ENCODE measurements around the gene ANP32E. TPM values are rescaled to one million over a fixed set of nuclear protein-coding genes. Genes with fewer than 3 reads are reported as not detected.
"Not testable (repeated sequence)": the region's sequence is repeated elsewhere in the genome, so short reads cannot be mapped to it uniquely, and the experiment has no call there.

The ANP32E gene
- total RNA-seq, 1 donor from 2014 or later = 12.9 TPM

- not testable (repeated sequence) for DNase-seq (ENCODE audit: low spot score); ATAC-seq
Measured at GRCh38 chr1:150215855-150216254, 20.1 kb downstream of the ANP32E start.

GRCh38 chr1:150214099-150214756 is 21.7 kb downstream of the ANP32E start:
- ATAC-seq; DNase-seq (ENCODE audit: low spot score): not testable (repeated sequence)

- peak; percentile 96 for DNase-seq (ENCODE audit: low spot score)
- peak; percentile 98 for ATAC-seq
Measured at GRCh38 chr1:150213170-150214098, 22.5 kb downstream of the ANP32E start.

GRCh38 chr1:150212070-150212469 is 23.8 kb downstream of the ANP32E start:
- ATAC-seq (no peak), DNase-seq (ENCODE audit: low spot score) (no peak)

- no peak for ATAC-seq
- no peak for DNase-seq (ENCODE audit: low spot score)
Measured at GRCh38 chr1:150210706-150211105, 25.2 kb downstream of the ANP32E start.

- DNase-seq (ENCODE audit: low spot score) (no peak), ATAC-seq (no peak)
Measured at GRCh38 chr1:150210091-150210490, 25.8 kb downstream of the ANP32E start.

GRCh38 chr1:150208460-150208859 is 27.5 kb downstream of the ANP32E start:
- ATAC-seq; DNase-seq (ENCODE audit: low spot score): not testable (repeated sequence)

- ATAC-seq = peak; percentile 14
- DNase-seq (ENCODE audit: low spot score) = no peak
Measured at GRCh38 chr1:150207281-150207971, 28.5 kb downstream of the ANP32E start.

GRCh38 chr1:150196417-150196816 is 39.5 kb downstream of the ANP32E start:
- DNase-seq (ENCODE audit: low spot score) = no peak
- ATAC-seq = no peak

GRCh38 chr1:150194381-150195031 is 41.4 kb downstream of the ANP32E start:
- DNase-seq (ENCODE audit: low spot score) = no peak
- ATAC-seq = no peak

GRCh38 chr1:150192012-150192411 is 43.9 kb downstream of the ANP32E start:
- DNase-seq (ENCODE audit: low spot score) = no peak
- ATAC-seq = no peak

GRCh38 chr1:150187560-150187931 is 48.4 kb downstream of the ANP32E start:
- DNase-seq (ENCODE audit: low spot score) = no peak
- ATAC-seq = peak; percentile 19

GRCh38 chr1:150186789-150187559 is 48.9 kb downstream of the ANP32E start:
- ATAC-seq (peak; percentile 78), DNase-seq (ENCODE audit: low spot score) (no peak)

GRCh38 chr1:150186438-150186788 is 49.5 kb downstream of the ANP32E start:
- DNase-seq (ENCODE audit: low spot score) (peak; percentile 72), ATAC-seq (peak; percentile 82)

GRCh38 chr1:150185481-150185880 is 50.4 kb downstream of the ANP32E start:
- ATAC-seq (no peak), DNase-seq (ENCODE audit: low spot score) (no peak)

GRCh38 chr1:150183061-150183460 is 52.9 kb downstream of the ANP32E start:
- DNase-seq (ENCODE audit: low spot score) (no peak), ATAC-seq (no peak)

GRCh38 chr1:150182247-150182646 is 53.7 kb downstream of the ANP32E start:
- no peak for DNase-seq (ENCODE audit: low spot score)
- no peak for ATAC-seq

- DNase-seq (ENCODE audit: low spot score) (no peak), ATAC-seq (no peak)
Measured at GRCh38 chr1:150180474-150180873, 55.4 kb downstream of the ANP32E start.

- ATAC-seq (no peak), DNase-seq (ENCODE audit: low spot score) (no peak)
Measured at GRCh38 chr1:150179867-150180266, 56.0 kb downstream of the ANP32E start.

- DNase-seq (ENCODE audit: low spot score) = no peak
- ATAC-seq = no peak
Measured at GRCh38 chr1:150178548-150178947, 57.4 kb downstream of the ANP32E start.

All from left lobe of liver (tissue), 2 donors.